Measurements from ENCODE around the gene ABLIM2. TPM values are rescaled to one million over a fixed set of nuclear protein-coding genes. Genes with fewer than 3 reads are reported as not detected.

ABLIM2 gene
- total and polyA plus RNA-seq, 3 donors from 2014 or later: 5.2 to 7.5 (median 6.9) TPM

- 83 to 84% methylated on average over 15 to 19 of the region's 19 CpGs for WGBS, 2 donors
- TF ChIP-seq, protein P1, sequence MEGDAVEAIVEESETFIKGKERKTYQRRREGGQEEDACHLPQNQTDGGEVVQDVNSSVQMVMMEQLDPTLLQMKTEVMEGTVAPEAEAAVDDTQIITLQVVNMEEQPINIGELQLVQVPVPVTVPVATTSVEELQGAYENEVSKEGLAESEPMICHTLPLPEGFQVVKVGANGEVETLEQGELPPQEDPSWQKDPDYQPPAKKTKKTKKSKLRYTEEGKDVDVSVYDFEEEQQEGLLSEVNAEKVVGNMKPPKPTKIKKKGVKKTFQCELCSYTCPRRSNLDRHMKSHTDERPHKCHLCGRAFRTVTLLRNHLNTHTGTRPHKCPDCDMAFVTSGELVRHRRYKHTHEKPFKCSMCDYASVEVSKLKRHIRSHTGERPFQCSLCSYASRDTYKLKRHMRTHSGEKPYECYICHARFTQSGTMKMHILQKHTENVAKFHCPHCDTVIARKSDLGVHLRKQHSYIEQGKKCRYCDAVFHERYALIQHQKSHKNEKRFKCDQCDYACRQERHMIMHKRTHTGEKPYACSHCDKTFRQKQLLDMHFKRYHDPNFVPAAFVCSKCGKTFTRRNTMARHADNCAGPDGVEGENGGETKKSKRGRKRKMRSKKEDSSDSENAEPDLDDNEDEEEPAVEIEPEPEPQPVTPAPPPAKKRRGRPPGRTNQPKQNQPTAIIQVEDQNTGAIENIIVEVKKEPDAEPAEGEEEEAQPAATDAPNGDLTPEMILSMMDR (IDR thresholded peaks at IDR 0.05): no peak
- TF ChIP-seq POLR2A (IDR thresholded peaks at IDR 0.05): no peak
- peaks cover 9% of the 10 kb centered on the region for H3K4me1 ChIP-seq
- H3K9me3 ChIP-seq: no peaks in the 10 kb centered on the region
- intact Hi-C loops (cut with DNase I; ENCODE audit: low total_unique reads): no loop called here
- H3K27me3 ChIP-seq: no peaks in the 10 kb centered on the region
- no peak overlapping the region for H3K27ac ChIP-seq
- H3K4me3 ChIP-seq: no peak overlapping the region
- DNase-seq: no peak
- H3K36me3 ChIP-seq (ENCODE audit: low read depth, missing control alignments): no peaks in the 10 kb centered on the region
Observed at GRCh38 chr4:8194306-8195242, 36.0 kb upstream of the ABLIM2 start.

GRCh38 chr4:8192748-8193738, 34.4 kb upstream of the ABLIM2 start:
- Histone ChIP-seq H3K27ac (no peak overlapping the region), H3K4me3 (no peak overlapping the region), H3K9me3 (no peaks in the 10 kb centered on the region), H3K4me1 (no peaks in the 10 kb centered on the region), H3K36me3 (ENCODE audit: low read depth, missing control alignments) (no peaks in the 10 kb centered on the region), H3K27me3 (no peaks in the 10 kb centered on the region)
- WGBS, 2 donors: 51 to 70% methylated on average over 17 to 18 of the region's 18 CpGs
- intact Hi-C loops (cut with DNase I; ENCODE audit: low total_unique reads): no loop called here
- peak; percentile 75 for DNase-seq
- TF ChIP-seq, protein P1 (IDR thresholded peaks at IDR 0.05): no peak
- TF ChIP-seq POLR2A (IDR thresholded peaks at IDR 0.05): no peak

GRCh38 chr4:8191136-8191747, 32.6 kb upstream of the ABLIM2 start:
- Histone ChIP-seq H3K9me3 (no peaks in the 10 kb centered on the region), H3K27me3 (no peaks in the 10 kb centered on the region), H3K36me3 (ENCODE audit: low read depth, missing control alignments) (no peaks in the 10 kb centered on the region), H3K4me1 (no peaks in the 10 kb centered on the region), H3K27ac (peak overlapping the region; percentile 25 to 59), H3K4me3 (no peak overlapping the region)
- DNase-seq: peak; percentile 50
- intact Hi-C loops (cut with DNase I; ENCODE audit: low total_unique reads): no loop called here
- 67 to 82% methylated on average over 7 to 23 of the region's 23 CpGs for WGBS, 2 donors
- no peak for TF ChIP-seq POLR2A (IDR thresholded peaks at IDR 0.05)
- TF ChIP-seq, protein P1 (IDR thresholded peaks at IDR 0.05): no peak

GRCh38 chr4:8189551-8190466, 31.2 kb upstream of the ABLIM2 start:
- Histone ChIP-seq H3K27ac (peak overlapping the region in 1 of 2 donors; percentile 59), H3K36me3 (ENCODE audit: low read depth, missing control alignments) (no peaks in the 10 kb centered on the region), H3K27me3 (no peaks in the 10 kb centered on the region), H3K9me3 (no peaks in the 10 kb centered on the region), H3K4me1 (no peaks in the 10 kb centered on the region), H3K4me3 (no peak overlapping the region)
- TF ChIP-seq, protein P1 (IDR thresholded peaks at IDR 0.05): no peak
- no peak for TF ChIP-seq POLR2A (IDR thresholded peaks at IDR 0.05)
- no peak for DNase-seq
- 93 to 94% methylated on average over 19 to 26 of the region's 26 CpGs for WGBS, 2 donors
- intact Hi-C loops (cut with DNase I; ENCODE audit: low total_unique reads): no loop called here
